AG04449 (cell line): ENCODE results near the gene CEP295NL.
"Not testable (repeated sequence)": the region's sequence is repeated elsewhere in the genome, so short reads cannot be mapped to it uniquely, and the experiment has no call there.

Experiments
- CTCF ChIA-PET: fragments of 350-600 bp; formaldehyde crosslinking; extraction: SDS; loops from one replicate; lab custom pipeline; 2021; ENCODE audit warnings: antibody characterized with exemption; lab: Yijun Ruan, JAX
- POLR2A ChIA-PET: fragments of 400-600, 350-600 bp; formaldehyde crosslinking; extraction: SDS; loops from one replicate; lab custom pipeline; 2020; ENCODE audit warnings: antibody characterized with exemption, inconsistent platforms; lab: Yijun Ruan, JAX
- DNase-seq: peaks from one replicate; pipeline ENCODE4 v3.0.0-alpha.2; 2010; ENCODE audit warnings: low read depth, low spot score
- H3K4me3 ChIP-seq: 2 replicates; pipeline ENCODE4 v1.5.1; 2011; ENCODE audit warnings: low read depth, mild to moderate bottlenecking, control low read depth, low read length
- TF ChIP-seq, protein P1 (sequence below): IDR thresholded peaks from one replicate; pipeline ENCODE4 v1.5.1; 2011; ENCODE audit warnings: mild to moderate bottlenecking, moderate library complexity, low read length, control low read depth, inconsistent platforms; ENCODE audit not compliant: insufficient read depth; ENCODE audit errors: missing control alignments

Gene CEP295NL

DNA sequence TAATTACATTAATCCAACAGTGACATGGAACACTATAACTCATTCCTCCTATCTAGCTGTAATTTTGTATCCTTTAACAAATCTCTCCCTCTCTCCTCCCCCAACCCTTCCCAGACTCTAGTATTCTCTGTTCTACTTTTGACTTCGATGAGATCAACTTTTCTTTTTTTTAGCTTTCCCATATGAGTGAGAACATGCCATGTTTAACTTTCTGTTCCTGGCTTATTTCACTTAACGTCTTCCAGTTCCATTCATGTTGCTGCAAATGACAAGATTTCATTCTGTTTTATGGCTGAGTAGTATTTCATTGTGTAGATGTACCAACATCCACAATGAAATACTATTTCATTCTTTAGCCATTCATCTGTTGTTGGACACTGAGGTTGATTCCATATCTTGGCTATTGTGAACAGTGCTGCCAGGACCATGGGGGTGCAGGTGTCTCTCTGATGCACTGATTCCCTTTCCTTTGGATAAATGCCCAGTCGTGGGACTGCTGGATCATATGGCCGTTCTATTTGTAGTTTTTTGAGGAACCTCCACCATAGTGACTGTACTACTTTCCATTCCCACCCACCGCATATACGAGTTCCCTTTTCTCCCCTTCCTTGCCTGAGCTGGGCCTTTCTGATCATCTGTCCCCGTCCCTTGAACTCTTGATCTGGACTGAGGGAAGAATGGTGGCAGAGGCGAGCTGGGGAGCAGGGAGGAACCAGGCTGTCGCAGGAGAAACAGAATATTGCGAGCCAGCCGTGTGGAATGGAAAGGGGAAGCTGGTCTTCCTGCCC lies 7.7 kb upstream of the CEP295NL start:
- H3K4me3 ChIP-seq = no peak overlapping the region
- POLR2A ChIA-PET = no interaction called here
- CTCF ChIA-PET = interaction anchor here (0.8 to 1.2 kb wide), 3 partner anchors 10 to 66 kb away, joined by 3 read pairs; no protein-coding TSS in a partner anchor
- no peak for DNase-seq
- TF ChIP-seq, protein P1, sequence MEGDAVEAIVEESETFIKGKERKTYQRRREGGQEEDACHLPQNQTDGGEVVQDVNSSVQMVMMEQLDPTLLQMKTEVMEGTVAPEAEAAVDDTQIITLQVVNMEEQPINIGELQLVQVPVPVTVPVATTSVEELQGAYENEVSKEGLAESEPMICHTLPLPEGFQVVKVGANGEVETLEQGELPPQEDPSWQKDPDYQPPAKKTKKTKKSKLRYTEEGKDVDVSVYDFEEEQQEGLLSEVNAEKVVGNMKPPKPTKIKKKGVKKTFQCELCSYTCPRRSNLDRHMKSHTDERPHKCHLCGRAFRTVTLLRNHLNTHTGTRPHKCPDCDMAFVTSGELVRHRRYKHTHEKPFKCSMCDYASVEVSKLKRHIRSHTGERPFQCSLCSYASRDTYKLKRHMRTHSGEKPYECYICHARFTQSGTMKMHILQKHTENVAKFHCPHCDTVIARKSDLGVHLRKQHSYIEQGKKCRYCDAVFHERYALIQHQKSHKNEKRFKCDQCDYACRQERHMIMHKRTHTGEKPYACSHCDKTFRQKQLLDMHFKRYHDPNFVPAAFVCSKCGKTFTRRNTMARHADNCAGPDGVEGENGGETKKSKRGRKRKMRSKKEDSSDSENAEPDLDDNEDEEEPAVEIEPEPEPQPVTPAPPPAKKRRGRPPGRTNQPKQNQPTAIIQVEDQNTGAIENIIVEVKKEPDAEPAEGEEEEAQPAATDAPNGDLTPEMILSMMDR = no peak

- ChIA-PET CTCF (interaction anchor here (0.6 to 1.5 kb wide), 2 partner anchors 45 to 63 kb away, joined by 3 to 6 read pairs; no protein-coding TSS in a partner anchor), POLR2A (no interaction called here)
- TF ChIP-seq, protein P1 = no peak
- no peak overlapping the region for H3K4me3 ChIP-seq
- DNase-seq = no peak
Measured at GRCh38 chr17:78908426-78908825, 5.4 kb upstream of the CEP295NL start.

- POLR2A ChIA-PET = no interaction called here
Measured at GRCh38 chr17:78905541-78905940, 2.5 kb upstream of the CEP295NL start.

GRCh38 chr17:78905116-78905515 lies 2.1 kb upstream of the CEP295NL start:
- no peak overlapping the region for H3K4me3 ChIP-seq
- TF ChIP-seq, protein P1 = no peak
- ChIA-PET POLR2A (interaction anchor here (0.6 to 1.0 kb wide), 2 partner anchors 11 to 23 kb away, joined by 3 read pairs; no protein-coding TSS in a partner anchor), CTCF (interaction anchor here (0.6 to 2.8 kb wide), 6 partner anchors 11 to 779 kb away, joined by 3 to 10 read pairs (median 4); no protein-coding TSS in a partner anchor)
- DNase-seq = no peak

More at GRCh38 chr17:78905541-78905940, 2.5 kb upstream of the CEP295NL start:
- H3K4me3 ChIP-seq = no peak overlapping the region
- no peak for DNase-seq
- CTCF ChIA-PET = interaction anchor here (0.6 to 2.8 kb wide), 6 partner anchors 10 to 779 kb away, joined by 3 to 10 read pairs (median 4); no protein-coding TSS in a partner anchor
- TF ChIP-seq, protein P1 = no peak

DNA sequence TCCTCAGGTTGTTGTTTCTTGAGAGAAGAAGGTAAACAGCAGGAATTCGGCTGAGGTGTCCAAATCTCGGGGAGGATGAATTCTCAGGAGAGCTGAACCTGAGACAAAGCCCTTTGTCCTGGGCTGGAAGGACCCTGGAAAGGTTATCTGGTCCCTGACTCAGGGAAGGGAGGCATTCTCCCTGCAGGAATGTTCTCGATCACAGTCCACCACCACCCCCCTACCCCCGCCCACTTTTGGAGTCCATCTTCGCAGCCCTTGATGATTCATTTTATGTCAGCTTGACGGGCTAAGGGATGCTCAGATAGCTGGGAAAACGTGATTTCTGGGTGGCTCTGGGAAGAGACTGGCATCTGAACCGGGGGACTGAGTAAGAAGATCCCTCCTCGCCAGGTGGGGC lies 1.4 kb upstream of the CEP295NL start:
- DNase-seq = no peak
- CTCF ChIA-PET = interaction anchor here (1.1 to 2.8 kb wide), 6 partner anchors 11 to 67 kb away, joined by 3 to 10 read pairs (median 4); no protein-coding TSS in a partner anchor

GRCh38 chr17:78902231-78902630 lies 770 bp downstream of the CEP295NL start:
- H3K4me3 ChIP-seq, DNase-seq, POLR2A ChIA-PET: not testable (repeated sequence)
- CTCF ChIA-PET = interaction anchor here (0.6 to 1.2 kb wide), 3 partner anchors 16 to 62 kb away, joined by 3 to 5 read pairs (median 3); no protein-coding TSS in a partner anchor

More for the DNA sequence above, 1.4 kb upstream of the CEP295NL start:
- no peak overlapping the region for H3K4me3 ChIP-seq
- TF ChIP-seq, protein P1 = no peak
- POLR2A ChIA-PET = interaction anchor here (0.6 to 1.0 kb wide), 2 partner anchors 11 to 24 kb away, joined by 3 read pairs; no protein-coding TSS in a partner anchor
